Stomach (tissue), 4 donors: ENCODE measurements around the gene ECE1.

Experiments
- CTCF ChIP-seq, 7 experiments: fragments of 450-650 bp in 4 of 7; fragments of 200-600 bp in 3 of 7; sonication (generic) in 3 of 7; IDR thresholded peaks; one replicate each; pipeline ENCODE4 v1.5.1; 2016 to 2019; ENCODE audit warnings: antibody characterized with exemption in 7 of 7, control low read depth in 2 of 7, mild to moderate bottlenecking in 1 of 7
- POLR2A ChIP-seq, 4 donors: fragments of 450-650 bp; IDR thresholded peaks; one replicate each; pipeline ENCODE4 v1.6.1; 2016; ENCODE audit warnings: antibody characterized with exemption in 4 of 4, control low read depth in 2 of 4, mild to moderate bottlenecking in 1 of 4, moderate library complexity in 1 of 4
- POLR2AphosphoS5 ChIP-seq, 3 donors: sonication (generic); formaldehyde crosslinking; IDR thresholded peaks; one replicate each; pipeline ENCODE4 v1.6.1; 2016; ENCODE audit warnings: antibody characterized with exemption in 3 of 3

GRCh38 chr1:21295002-21295401 lies 4.7 kb upstream of the ECE1 start:
- TF ChIP-seq POLR2AphosphoS5 (IDR thresholded peaks at IDR 0.05) (no peak), CTCF (IDR thresholded peaks at IDR 0.05) (no peak), POLR2A (IDR thresholded peaks at IDR 0.05) (no peak)
